Measurements from ENCODE around the gene TGFB1I1. TPM values are rescaled to one million over a fixed set of nuclear protein-coding genes. Genes with fewer than 3 reads are reported as not detected.

The TGFB1I1 gene
- total RNA-seq, 1 donor from 2014 or later, result 25.6 TPM

GRCh38 chr16:31472709-31473203 is 804 bp downstream of the TGFB1I1 start:
- DNase-seq (ENCODE audit: extremely low spot score, unreplicated experiment), result no peak
- Mint-ChIP-seq H3K36me3 (peaks cover 5% of the 10 kb centered on the region), H3K27ac (peak overlapping the region; percentile 31), H3K4me3 (peak overlapping the region; percentile 87), H3K9me3 (no peaks in the 10 kb centered on the region), H3K27me3 (peaks cover 41% of the 10 kb centered on the region), H3K4me1 (ENCODE audit: unreplicated experiment) (peaks cover 15% of the 10 kb centered on the region)
- TF ChIP-seq CTCF (conservative IDR thresholded peaks at IDR 0.05), result peak; percentile 75

- Mint-ChIP-seq H3K36me3 (peaks cover 5% of the 10 kb centered on the region), H3K4me3 (peak overlapping the region; percentile 87), H3K27ac (peak overlapping the region; percentile 31), H3K4me1 (ENCODE audit: unreplicated experiment) (peaks cover 15% of the 10 kb centered on the region), H3K9me3 (no peaks in the 10 kb centered on the region), H3K27me3 (peaks cover 46% of the 10 kb centered on the region)
- no peak for DNase-seq (ENCODE audit: extremely low spot score, unreplicated experiment)
- TF ChIP-seq CTCF (conservative IDR thresholded peaks at IDR 0.05), result no peak
These were observed 1.5 kb downstream of the TGFB1I1 start for GRCh38 chr16:31473264-31473984.

GRCh38 chr16:31474173-31474714 is 2.3 kb downstream of the TGFB1I1 start:
- H3K4me3 Mint-ChIP-seq, result peak overlapping the region; percentile 45
- H3K9me3 Mint-ChIP-seq, result no peaks in the 10 kb centered on the region
- H3K36me3 Mint-ChIP-seq, result peaks cover 5% of the 10 kb centered on the region
- H3K27ac Mint-ChIP-seq, result no peak overlapping the region
- peaks cover 15% of the 10 kb centered on the region for H3K4me1 Mint-ChIP-seq (ENCODE audit: unreplicated experiment)
- peaks cover 46% of the 10 kb centered on the region for H3K27me3 Mint-ChIP-seq
- TF ChIP-seq CTCF (conservative IDR thresholded peaks at IDR 0.05), result no peak
- no peak for DNase-seq (ENCODE audit: extremely low spot score, unreplicated experiment)

GRCh38 chr16:31474773-31475738 is 3.1 kb downstream of the TGFB1I1 start:
- Mint-ChIP-seq H3K36me3 (peaks cover 5% of the 10 kb centered on the region), H3K9me3 (no peaks in the 10 kb centered on the region), H3K4me1 (ENCODE audit: unreplicated experiment) (peaks cover 15% of the 10 kb centered on the region), H3K4me3 (no peak overlapping the region), H3K27me3 (peaks cover 51% of the 10 kb centered on the region), H3K27ac (no peak overlapping the region)
- TF ChIP-seq CTCF (conservative IDR thresholded peaks at IDR 0.05), result no peak
- DNase-seq (ENCODE audit: extremely low spot score, unreplicated experiment), result no peak

GRCh38 chr16:31475946-31476302 is 4.0 kb downstream of the TGFB1I1 start:
- H3K9me3 Mint-ChIP-seq, result no peaks in the 10 kb centered on the region
- H3K4me1 Mint-ChIP-seq (ENCODE audit: unreplicated experiment), result peaks cover 15% of the 10 kb centered on the region
- H3K27ac Mint-ChIP-seq, result peak overlapping the region; percentile 36
- H3K4me3 Mint-ChIP-seq, result peak overlapping the region; percentile 83
- peaks cover 57% of the 10 kb centered on the region for H3K27me3 Mint-ChIP-seq
- no peak for DNase-seq (ENCODE audit: extremely low spot score, unreplicated experiment)
- peaks cover 5% of the 10 kb centered on the region for H3K36me3 Mint-ChIP-seq
- TF ChIP-seq CTCF (conservative IDR thresholded peaks at IDR 0.05), result no peak

Data from type B pancreatic cell (in vitro differentiated cells).